GM21723 (cell line): ENCODE results near the gene ANKRD44.

Experiments
- ATAC-seq: cut with Tn5 transposase; IDR thresholded peaks from one replicate; pipeline ENCODE4 v1.9.1; 2021; ENCODE audit warnings: mild to moderate bottlenecking, moderate library complexity; ENCODE audit not compliant: unreplicated experiment

Gene ANKRD44

DNA sequence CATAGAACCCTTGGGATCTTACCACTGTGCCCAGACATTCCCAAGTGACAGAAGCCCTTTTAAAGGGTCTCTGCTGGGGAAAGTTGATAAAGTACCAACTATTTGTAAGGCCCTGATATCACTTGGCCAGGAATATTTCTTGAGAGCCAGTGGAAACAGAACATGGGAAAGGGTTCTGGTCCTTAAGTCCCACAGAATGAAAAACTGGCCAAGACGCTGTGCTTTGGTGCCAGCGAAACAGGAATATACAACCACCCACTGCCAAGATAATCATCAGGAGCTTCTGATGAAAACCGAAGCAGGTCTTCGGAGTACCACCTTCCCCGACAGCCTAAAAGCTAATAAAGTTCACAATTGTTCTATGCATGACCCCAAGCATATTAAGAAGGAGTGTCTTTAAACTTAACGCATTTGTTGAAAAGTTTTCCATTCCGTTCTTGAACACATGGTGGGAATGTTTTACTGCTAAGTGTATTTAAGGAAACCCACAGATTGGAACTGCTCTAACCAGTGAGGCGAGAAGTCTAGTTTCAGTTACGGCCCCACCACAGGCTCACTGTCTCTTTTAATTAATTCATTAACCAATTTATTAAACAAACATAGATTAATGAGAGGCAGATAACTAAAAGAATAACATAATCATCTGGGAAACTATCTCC is 152.6 kb downstream of the ANKRD44 start:
- no peak for ATAC-seq

- no peak for ATAC-seq
These were observed 153.8 kb downstream of the ANKRD44 start for GRCh38 chr2:197156771-197157170.

DNA sequence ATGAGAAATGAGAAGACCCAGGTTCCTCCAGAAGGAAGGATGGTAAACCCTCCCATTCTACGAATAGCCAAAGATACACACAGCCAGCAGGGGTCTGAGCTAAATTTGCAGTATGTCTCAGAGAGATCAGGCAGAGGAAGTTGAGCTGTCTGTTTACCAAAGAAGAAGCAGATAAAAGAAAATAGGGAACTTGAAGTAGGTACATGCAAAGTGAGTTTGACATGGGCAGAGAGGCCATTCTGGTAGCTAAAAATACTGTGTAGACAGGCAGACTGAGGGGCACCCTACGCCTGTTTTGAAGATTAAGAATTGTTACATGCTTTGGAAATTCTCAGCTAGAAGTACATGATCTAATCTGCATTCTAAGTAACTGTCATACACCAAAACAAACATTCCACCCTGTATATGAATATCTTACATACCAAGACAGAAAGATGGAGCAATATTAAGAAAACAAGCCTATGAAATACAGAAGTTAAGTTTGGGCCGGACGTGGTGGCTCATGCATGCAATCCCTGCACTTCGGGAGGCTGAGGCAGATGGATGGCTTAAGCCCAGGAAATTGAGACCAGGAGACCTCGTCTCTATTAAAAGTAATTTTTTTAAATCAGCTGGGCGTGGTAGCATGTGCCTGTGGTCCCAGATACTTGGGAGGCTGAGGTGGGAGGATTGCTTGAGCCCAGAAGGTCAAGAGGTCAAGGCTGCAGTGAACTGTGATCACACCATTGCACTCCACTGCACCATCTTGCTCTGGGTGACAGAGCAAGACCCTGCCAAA is 157.9 kb downstream of the ANKRD44 start:
- peak; percentile 92 for ATAC-seq

GRCh38 chr2:197149546-197149945 is 161.0 kb downstream of the ANKRD44 start:
- ATAC-seq, result no peak

DNA sequence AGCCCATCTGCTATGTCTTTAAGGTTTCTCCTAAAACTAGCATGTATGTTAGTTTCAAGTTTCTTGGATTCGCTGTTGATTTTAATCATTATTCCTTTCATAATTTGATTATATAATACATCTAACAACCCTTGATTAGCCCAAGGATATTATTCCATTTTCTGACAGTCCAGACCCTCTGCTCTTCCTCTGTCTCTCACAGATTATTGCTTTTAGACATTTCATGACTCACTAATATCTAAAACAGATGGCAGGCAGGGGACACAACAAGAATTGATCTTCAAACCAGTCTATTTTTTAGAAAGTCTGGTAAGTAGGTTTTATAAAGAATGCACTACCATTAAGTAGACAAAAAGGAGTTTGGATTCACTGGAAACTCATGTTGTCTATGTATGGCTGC is 162.2 kb downstream of the ANKRD44 start:
- ATAC-seq, result no peak

DNA sequence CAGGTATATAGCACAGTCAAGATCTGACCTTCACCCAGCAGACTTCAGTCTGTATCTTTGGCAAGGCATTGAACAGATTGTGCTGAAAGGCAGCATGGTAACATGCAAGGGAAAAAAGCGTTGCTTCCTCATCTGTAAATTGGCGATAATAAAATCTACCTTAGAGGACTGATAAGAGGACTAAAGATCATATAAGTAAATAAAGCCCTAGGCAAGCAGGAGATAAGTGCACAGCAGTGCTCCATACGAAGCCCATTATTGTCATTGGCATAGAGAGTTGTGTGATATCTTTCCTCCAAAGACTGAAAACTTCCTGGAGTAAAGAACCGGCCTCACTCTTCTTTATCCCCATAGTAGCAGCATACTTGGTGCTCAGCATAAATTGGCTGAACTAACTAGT is 162.6 kb downstream of the ANKRD44 start:
- ATAC-seq, result no peak

GRCh38 chr2:197146995-197147394 is 163.6 kb downstream of the ANKRD44 start:
- ATAC-seq, result no peak

DNA sequence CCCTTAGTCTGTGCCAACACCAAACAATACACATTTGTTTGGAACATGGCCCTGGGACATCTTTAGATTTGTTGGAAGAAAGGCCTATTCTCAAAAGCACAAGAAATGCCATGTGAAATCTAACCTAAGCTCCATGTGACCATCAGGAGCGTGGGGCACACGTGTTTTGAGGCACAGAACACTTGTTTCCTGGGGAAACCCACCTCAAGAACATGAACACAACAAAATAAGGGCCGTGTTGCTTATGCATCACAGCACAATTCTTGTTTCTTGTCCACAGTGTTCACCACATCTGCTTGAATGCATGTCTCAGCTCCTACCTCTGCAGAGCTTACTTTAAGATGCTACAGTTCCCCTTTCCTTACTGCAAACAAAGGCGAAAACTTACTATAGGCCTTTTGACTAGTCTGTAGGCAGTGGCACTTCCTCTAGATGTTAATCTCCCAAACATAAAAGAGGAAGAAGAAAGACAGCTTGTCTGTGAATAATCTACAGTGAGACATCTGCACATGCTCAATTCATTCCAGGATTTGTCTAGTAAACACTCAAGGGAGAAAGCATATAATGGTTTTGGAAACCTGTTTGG is 165.0 kb downstream of the ANKRD44 start:
- ATAC-seq, result peak; percentile 96

GRCh38 chr2:197144183-197144582 is 166.4 kb downstream of the ANKRD44 start:
- no peak for ATAC-seq

GRCh38 chr2:197141702-197142473 is 168.7 kb downstream of the ANKRD44 start:
- no peak for ATAC-seq

DNA sequence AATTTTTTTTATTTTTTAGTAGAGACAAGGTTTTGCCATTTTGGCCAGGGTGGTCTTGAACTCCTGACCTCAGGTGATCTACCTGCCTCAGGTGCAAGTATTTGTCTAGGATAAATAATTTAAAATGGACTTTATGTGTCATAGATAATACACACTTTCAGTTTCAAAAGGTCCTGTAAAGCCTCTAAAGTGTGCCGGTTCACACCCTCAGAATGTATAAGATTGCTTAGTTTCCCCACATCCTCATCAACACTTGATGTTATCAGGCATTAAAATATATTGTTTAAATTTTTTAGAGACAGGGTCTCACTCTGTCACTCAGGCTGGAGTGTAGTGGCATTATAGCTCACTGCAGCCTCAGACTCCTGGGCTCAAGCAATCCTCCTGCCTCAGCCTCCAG is 170.5 kb downstream of the ANKRD44 start:
- no peak for ATAC-seq

- ATAC-seq, result no peak
These were observed 172.1 kb downstream of the ANKRD44 start for GRCh38 chr2:197138506-197138905.

- ATAC-seq, result no peak
These were observed 172.6 kb downstream of the ANKRD44 start for GRCh38 chr2:197137826-197138477.

GRCh38 chr2:197137231-197137630 is 173.3 kb downstream of the ANKRD44 start:
- no peak for ATAC-seq

- no peak for ATAC-seq
These were observed 174.1 kb downstream of the ANKRD44 start for GRCh38 chr2:197136452-197136851.

GRCh38 chr2:197135806-197136205 is 174.8 kb downstream of the ANKRD44 start:
- no peak for ATAC-seq

GRCh38 chr2:197134206-197134605 is 176.4 kb downstream of the ANKRD44 start:
- ATAC-seq, result no peak

- ATAC-seq, result peak; percentile 71
These were observed 179.1 kb downstream of the ANKRD44 start for GRCh38 chr2:197131558-197131855.

- ATAC-seq, result peak; percentile 79
These were observed 180.3 kb downstream of the ANKRD44 start for GRCh38 chr2:197130318-197130717.

- ATAC-seq, result no peak
These were observed 181.7 kb downstream of the ANKRD44 start for GRCh38 chr2:197128897-197129296.

DNA sequence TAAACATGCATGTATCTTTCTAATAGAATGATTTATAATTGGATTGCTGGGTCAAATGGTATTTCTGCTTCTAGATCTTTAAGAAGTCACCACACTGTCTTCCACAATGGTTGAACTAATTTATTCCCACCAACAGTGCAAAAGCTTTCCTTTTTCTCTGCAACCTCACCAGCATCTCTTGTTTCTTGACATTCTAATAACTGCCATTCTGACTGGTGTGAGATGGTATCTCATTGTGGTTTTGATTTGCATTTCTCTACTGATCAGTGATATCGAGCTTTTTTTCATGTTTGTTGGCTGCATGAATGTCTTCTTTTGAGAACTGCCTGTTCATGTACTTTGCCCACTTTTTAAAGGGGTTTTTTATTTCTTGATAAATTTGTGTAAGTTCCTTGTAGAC is 182.5 kb downstream of the ANKRD44 start:
- ATAC-seq, result no peak
